ENCODE data around the gene WASF2.

- TF ChIP-seq CTCF (IDR thresholded peaks at IDR 0.05) (no peak), POLR2A (IDR thresholded peaks at IDR 0.05) (no peak)
These were observed 53.5 kb downstream of the WASF2 start for GRCh38 chr1:27436204-27437159.
